H9 (cell line): ENCODE data around the gene FLNC. TPM values are rescaled to one million over a fixed set of nuclear protein-coding genes. Genes with fewer than 3 reads are reported as not detected.

ENCODE experiments used
- DNase-seq: peaks from one replicate; pipeline ENCODE4 v3.0.0-alpha.2; 2017
- H2AFZ ChIP-seq: one replicate; pipeline ENCODE4 v1.6.1; 2013; ENCODE audit warnings: mild to moderate bottlenecking, low read length, control low read depth, moderate library complexity
- H2AK5ac ChIP-seq: 2 replicates; pipeline ENCODE4 v1.6.1; 2013; ENCODE audit warnings: low read length, control low read depth, mixed read lengths; ENCODE audit not compliant: insufficient read length
- H2BK120ac ChIP-seq: one replicate; pipeline ENCODE4 v1.6.1; 2013; ENCODE audit warnings: low read depth, mild to moderate bottlenecking, low read length, control low read depth, inconsistent platforms; ENCODE audit not compliant: poor library complexity, severe bottlenecking
- H2BK12ac ChIP-seq: 2 replicates; pipeline ENCODE4 v1.6.1; 2013; ENCODE audit warnings: low read length, control low read depth, mixed read lengths, low read depth; ENCODE audit not compliant: insufficient read length
- H2BK15ac ChIP-seq: 2 replicates; pipeline ENCODE4 v1.6.1; 2013; ENCODE audit warnings: low read depth, low read length, control low read depth
- H2BK20ac ChIP-seq: one replicate; pipeline ENCODE4 v1.6.1; 2013; ENCODE audit warnings: low read depth, mild to moderate bottlenecking, low read length, control low read depth, inconsistent platforms; ENCODE audit not compliant: poor library complexity, severe bottlenecking
- H2BK5ac ChIP-seq: 2 replicates; pipeline ENCODE4 v1.6.1; 2013; ENCODE audit warnings: low read length, control low read depth, mixed read lengths; ENCODE audit not compliant: insufficient read length
- H3K14ac ChIP-seq: 2 replicates; pipeline ENCODE4 v1.6.1; 2013; ENCODE audit warnings: low read length, control low read depth; ENCODE audit not compliant: insufficient read depth
- H3K18ac ChIP-seq: 2 replicates; pipeline ENCODE4 v1.6.1; 2013; ENCODE audit warnings: low read depth, mild to moderate bottlenecking, mixed read lengths, low read length, control low read depth; ENCODE audit not compliant: insufficient read length
- H3K23ac ChIP-seq: 2 replicates; pipeline ENCODE4 v1.6.1; 2013; ENCODE audit warnings: low read length, control low read depth, mixed read lengths, low read depth; ENCODE audit not compliant: insufficient read length
- H3K23me2 ChIP-seq: 2 replicates; pipeline ENCODE4 v1.6.1; 2013; ENCODE audit warnings: low read depth, mild to moderate bottlenecking, mixed read lengths, low read length, control low read depth; ENCODE audit not compliant: insufficient read length, poor library complexity, severe bottlenecking
- H3K27ac ChIP-seq: 2 replicates; pipeline ENCODE4 v1.5.1; 2013; ENCODE audit warnings: low read length, control low read depth, mixed read lengths, low read depth; ENCODE audit not compliant: insufficient read length
- H3K27me3 ChIP-seq: 2 replicates; pipeline ENCODE4 v1.6.1; 2013; ENCODE audit warnings: low read length, control low read depth, inconsistent platforms; ENCODE audit not compliant: insufficient read depth
- H3K4ac ChIP-seq: 2 replicates; pipeline ENCODE4 v1.6.1; 2013; ENCODE audit warnings: low read depth, mild to moderate bottlenecking, control low read depth, inconsistent platforms, low read length, moderate library complexity
- H3K4me1 ChIP-seq: 2 replicates; pipeline ENCODE4 v1.6.1; 2013; ENCODE audit warnings: low read length, control low read depth, inconsistent platforms; ENCODE audit not compliant: insufficient read depth
- H3K4me2 ChIP-seq: 2 replicates; pipeline ENCODE4 v1.6.1; 2013; ENCODE audit warnings: low read length, control low read depth, mixed read lengths; ENCODE audit not compliant: insufficient read length, insufficient read depth
- H3K56ac ChIP-seq: 2 replicates; pipeline ENCODE4 v1.6.1; 2013; ENCODE audit warnings: low read depth, mild to moderate bottlenecking, mixed read lengths, low read length, control low read depth; ENCODE audit not compliant: insufficient read length
- H3K79me1 ChIP-seq: 2 replicates; pipeline ENCODE4 v1.6.1; 2013; ENCODE audit warnings: low read depth, mild to moderate bottlenecking, moderate library complexity, low read length, control low read depth, inconsistent platforms; ENCODE audit not compliant: insufficient read depth, poor library complexity, severe bottlenecking
- H3K79me2 ChIP-seq: 2 replicates; pipeline ENCODE4 v1.6.1; 2013; ENCODE audit warnings: low read length, control low read depth, inconsistent platforms; ENCODE audit not compliant: insufficient read depth
- H3K9ac ChIP-seq: 2 replicates; pipeline ENCODE4 v1.6.1; 2013; ENCODE audit warnings: low read length, control low read depth, mixed read lengths; ENCODE audit not compliant: insufficient read length; ENCODE audit errors: extremely low read depth
- H3K9me3 ChIP-seq: one replicate; pipeline ENCODE4 v1.6.1; 2013; ENCODE audit warnings: low read depth, low read length, inconsistent platforms; ENCODE audit not compliant: control insufficient read depth
- H3T11ph ChIP-seq: one replicate; pipeline ENCODE4 v1.6.1; 2013; ENCODE audit warnings: mild to moderate bottlenecking, low read length, control low read depth, inconsistent platforms
- H4K20me1 ChIP-seq: one replicate; pipeline ENCODE4 v1.6.1; 2013; ENCODE audit not compliant: control insufficient read depth, insufficient read length, insufficient read depth
- H4K5ac ChIP-seq: 2 replicates; pipeline ENCODE4 v1.6.1; 2013; ENCODE audit warnings: low read depth, mild to moderate bottlenecking, mixed read lengths, low read length, control low read depth; ENCODE audit not compliant: insufficient read length
- H4K8ac ChIP-seq: replicated peaks from 2 replicates; pipeline ENCODE4 v1.6.1; 2013; ENCODE audit warnings: low read length, control low read depth, mixed read lengths, low read depth; ENCODE audit not compliant: insufficient read length
- H4K91ac ChIP-seq: 2 replicates; pipeline ENCODE4 v1.6.1; 2013; ENCODE audit warnings: low read depth, mild to moderate bottlenecking, moderate library complexity, mixed read lengths, low read length, control low read depth; ENCODE audit not compliant: insufficient read length
- H3K27ac Mint-ChIP-seq, 3 experiments: 2 replicates in 2 of 3; 3 replicates in 1 of 3; pipeline ENCODE4 v1.8.0; 2020 to 2021; ENCODE audit warnings: mixed read lengths in 3 of 3, mild to moderate bottlenecking in 1 of 3, moderate library complexity in 1 of 3
- H3K27me3 Mint-ChIP-seq: 2 replicates; pipeline ENCODE4 v1.8.0; 2021; ENCODE audit warnings: low read depth, mild to moderate bottlenecking, moderate library complexity, mixed read lengths
- H3K36me3 Mint-ChIP-seq, 3 experiments: 2 replicates in 2 of 3; 3 replicates in 1 of 3; pipeline ENCODE4 v1.8.0; 2020 to 2021; ENCODE audit warnings: low read depth in 3 of 3, mixed read lengths in 3 of 3; ENCODE audit not compliant: insufficient read depth in 1 of 3
- H3K4me1 Mint-ChIP-seq, 2 experiments: 2 replicates each; pipeline ENCODE4 v1.8.0; 2020; ENCODE audit warnings: mixed read lengths in 2 of 2
- H3K4me3 Mint-ChIP-seq, 2 experiments: 2 replicates in 1 of 2; 3 replicates in 1 of 2; pipeline ENCODE4 v1.8.0; 2020 to 2021; ENCODE audit warnings: mild to moderate bottlenecking in 2 of 2, mixed read lengths in 2 of 2, moderate library complexity in 1 of 2
- H3K9me3 Mint-ChIP-seq, 2 experiments: 2 replicates in 1 of 2; 3 replicates in 1 of 2; pipeline ENCODE4 v1.8.0; 2020; ENCODE audit warnings: mild to moderate bottlenecking in 2 of 2, mixed read lengths in 2 of 2, moderate library complexity in 1 of 2
- WGBS: extraction: QIAGEN DNeasy Blood & Tissue Kit; methylation state at CpG from one replicate; pipeline ENCODE4 v1.1.7; 2013; ENCODE audit warnings: missing lambda C conversion rate, low lambda C conversion rate, mixed read lengths; ENCODE audit not compliant: insufficient read length; ENCODE audit errors: extremely low coverage; 5-methylcytosine and 5-hydroxymethylcytosine counted together
- total RNA-seq: library from RNA; stranded (reverse); gene quantifications from 2 replicates; pipeline ENCODE4 v1.2.1, GENCODE V29; 2021
- TF ChIP-seq, protein P1 (sequence below): fragments of 200-600 bp; sonication (generic); conservative IDR thresholded peaks from 3 replicates; pipeline ENCODE4 v1.8.0; 2021; ENCODE audit warnings: antibody characterized with exemption, mild to moderate bottlenecking

The FLNC gene
- total RNA-seq, 1 experiment from 2014 or later = 12.2 TPM

DNA sequence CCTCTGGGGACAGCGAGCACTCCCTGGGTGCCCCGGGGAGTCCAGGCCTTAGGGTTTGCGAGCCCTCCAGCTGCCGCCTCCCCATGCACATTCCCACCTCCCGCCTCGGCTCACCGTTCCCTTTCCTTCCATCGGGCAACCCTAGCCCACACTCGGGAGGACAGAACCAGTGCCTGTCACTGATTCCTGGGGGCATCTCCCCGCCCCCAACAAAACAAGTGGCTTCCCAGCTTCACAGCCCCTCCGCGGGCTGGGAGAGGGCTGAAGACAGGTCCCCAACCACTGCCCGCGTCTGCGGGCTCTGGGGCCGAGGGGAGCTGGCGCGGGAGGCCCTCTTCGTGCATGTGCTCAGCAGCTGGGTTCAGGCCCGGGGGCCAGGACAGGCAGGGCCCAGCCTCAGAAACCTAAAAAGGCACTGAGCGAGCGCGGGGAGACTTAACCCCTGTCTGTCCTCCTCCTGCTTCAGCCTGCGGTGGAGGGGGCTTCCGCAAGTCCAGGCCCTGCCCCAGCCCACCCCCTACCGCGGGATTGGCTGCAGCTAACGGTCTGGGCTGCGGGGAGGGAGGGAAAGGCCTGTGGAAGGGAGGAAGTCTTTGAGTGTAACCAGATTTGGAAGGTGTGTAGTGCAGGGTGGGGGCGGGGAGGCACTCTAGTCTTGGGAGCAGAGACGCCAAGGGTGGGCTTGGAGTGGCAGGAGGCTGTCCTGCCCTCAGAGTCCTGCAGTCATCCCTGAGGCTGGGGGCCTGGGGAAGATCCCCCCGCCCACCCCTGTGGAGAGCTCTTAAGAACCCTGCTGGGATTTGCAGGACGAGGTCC, 1.2 kb downstream of the FLNC start:
- peaks cover 48% of the 10 kb centered on the region for H3K27me3 Mint-ChIP-seq

More for the DNA sequence above, 1.2 kb downstream of the FLNC start:
- H3K4me3 Mint-ChIP-seq = peak overlapping the region; percentile 65 to 79
- Histone ChIP-seq H3K79me1 (no peaks in the 10 kb centered on the region), H2BK15ac (no peak overlapping the region), H2AK5ac (no peak overlapping the region), H3K4me1 (peaks cover 5% of the 10 kb centered on the region; the same call in 1 of the 2 replicates), H3K9ac (no peak overlapping the region), H3K23ac (no peak overlapping the region), H2AFZ (no peak overlapping the region), H3K23me2 (peaks cover 22% of the 10 kb centered on the region), H3K4ac (no peak overlapping the region), H4K91ac (no peak overlapping the region), H3K4me2 (peak overlapping the region; percentile 80), H3T11ph (no peak overlapping the region), H3K27me3 (peaks cover 12% of the 10 kb centered on the region; the same call in 1 of the 2 replicates), H3K18ac (no peak overlapping the region), H4K8ac (no peak overlapping the region), H3K14ac (no peak overlapping the region; the same call in 1 of the 2 replicates), H2BK20ac (no peak overlapping the region), H4K5ac (no peak overlapping the region), H3K79me2 (no peaks in the 10 kb centered on the region), H2BK5ac (no peak overlapping the region), H4K20me1 (no peaks in the 10 kb centered on the region), H3K9me3 (no peaks in the 10 kb centered on the region), H2BK12ac (no peak overlapping the region), H3K27ac (no peak overlapping the region), H3K56ac (no peak overlapping the region), H2BK120ac (no peak overlapping the region)
- H3K27ac Mint-ChIP-seq = no peak overlapping the region
- WGBS = no CpG with 5 or more reads among the region's 33 CpGs
- DNase-seq = peak; percentile 73
- H3K4me1 Mint-ChIP-seq = peaks cover 34 to 57% of the 10 kb centered on the region in 2 experiments
- TF ChIP-seq, protein P1, sequence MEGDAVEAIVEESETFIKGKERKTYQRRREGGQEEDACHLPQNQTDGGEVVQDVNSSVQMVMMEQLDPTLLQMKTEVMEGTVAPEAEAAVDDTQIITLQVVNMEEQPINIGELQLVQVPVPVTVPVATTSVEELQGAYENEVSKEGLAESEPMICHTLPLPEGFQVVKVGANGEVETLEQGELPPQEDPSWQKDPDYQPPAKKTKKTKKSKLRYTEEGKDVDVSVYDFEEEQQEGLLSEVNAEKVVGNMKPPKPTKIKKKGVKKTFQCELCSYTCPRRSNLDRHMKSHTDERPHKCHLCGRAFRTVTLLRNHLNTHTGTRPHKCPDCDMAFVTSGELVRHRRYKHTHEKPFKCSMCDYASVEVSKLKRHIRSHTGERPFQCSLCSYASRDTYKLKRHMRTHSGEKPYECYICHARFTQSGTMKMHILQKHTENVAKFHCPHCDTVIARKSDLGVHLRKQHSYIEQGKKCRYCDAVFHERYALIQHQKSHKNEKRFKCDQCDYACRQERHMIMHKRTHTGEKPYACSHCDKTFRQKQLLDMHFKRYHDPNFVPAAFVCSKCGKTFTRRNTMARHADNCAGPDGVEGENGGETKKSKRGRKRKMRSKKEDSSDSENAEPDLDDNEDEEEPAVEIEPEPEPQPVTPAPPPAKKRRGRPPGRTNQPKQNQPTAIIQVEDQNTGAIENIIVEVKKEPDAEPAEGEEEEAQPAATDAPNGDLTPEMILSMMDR = no peak
- H3K36me3 Mint-ChIP-seq = no peaks in the 10 kb centered on the region
- no peaks in the 10 kb centered on the region for H3K9me3 Mint-ChIP-seq
